Osteocyte (in vitro differentiated cells): ENCODE data around the gene PDE4D. TPM values are rescaled to one million over a fixed set of nuclear protein-coding genes. Genes with fewer than 3 reads are reported as not detected.
A peak's percentile ranks its signal among the peaks of the same experiment; 100 is the strongest.

Experiments used
- DNase-seq: peaks from one replicate; pipeline ENCODE4 v3.0.0; 2021; ENCODE audit warnings: mixed read lengths; ENCODE audit not compliant: unreplicated experiment; ENCODE audit errors: extremely low spot score
- H3K27ac Mint-ChIP-seq: one replicate; pipeline ENCODE4 v1.8.0; 2021; ENCODE audit warnings: mild to moderate bottlenecking, mixed read lengths; ENCODE audit not compliant: unreplicated experiment
- H3K27me3 Mint-ChIP-seq: one replicate; pipeline ENCODE4 v1.8.0; 2021; ENCODE audit warnings: mixed read lengths; ENCODE audit not compliant: unreplicated experiment
- H3K36me3 Mint-ChIP-seq: one replicate; pipeline ENCODE4 v1.8.0; 2021; ENCODE audit warnings: mixed read lengths; ENCODE audit not compliant: unreplicated experiment
- H3K4me1 Mint-ChIP-seq: one replicate; pipeline ENCODE4 v1.8.0; 2021; ENCODE audit warnings: mixed read lengths; ENCODE audit not compliant: unreplicated experiment
- H3K4me3 Mint-ChIP-seq: one replicate; pipeline ENCODE4 v1.8.0; 2021; ENCODE audit warnings: mild to moderate bottlenecking, moderate library complexity, mixed read lengths; ENCODE audit not compliant: unreplicated experiment
- H3K9me3 Mint-ChIP-seq: one replicate; pipeline ENCODE4 v1.8.0; 2021; ENCODE audit warnings: mixed read lengths; ENCODE audit not compliant: unreplicated experiment
- total RNA-seq: library from RNA; stranded (reverse); gene quantifications from 2 replicates; pipeline ENCODE4 v1.2.1, GENCODE V29; 2021
- TF ChIP-seq, protein P1 (sequence below): fragments of 200-600 bp; sonication (generic); IDR thresholded peaks from 2 replicates; pipeline ENCODE4 v1.5.0; 2021; ENCODE audit warnings: antibody characterized with exemption, mild to moderate bottlenecking, moderate library complexity

Gene PDE4D
- total RNA-seq, 1 donor from 2014 or later = 24.2 TPM

DNA sequence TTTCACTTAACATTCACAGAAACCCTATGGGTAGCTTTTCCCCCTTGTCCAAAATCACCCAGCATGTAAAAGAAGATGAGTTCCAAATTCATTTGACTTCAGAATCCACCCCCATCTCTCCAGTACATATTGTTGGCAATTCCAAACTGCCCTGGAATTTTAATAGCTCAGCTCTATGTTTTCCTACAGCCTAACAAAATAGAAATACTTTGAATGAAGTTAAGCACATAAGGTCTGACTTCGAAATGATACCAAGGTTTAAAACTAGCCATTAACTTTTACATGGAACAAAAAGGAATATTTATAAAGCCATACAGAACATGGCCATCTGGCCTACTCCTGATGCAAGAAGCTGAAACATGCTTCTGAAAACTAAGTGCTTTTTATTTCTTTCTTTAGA lies 634.3 kb downstream of the PDE4D start:
- peak overlapping the region; percentile 80 for H3K27ac Mint-ChIP-seq

DNA sequence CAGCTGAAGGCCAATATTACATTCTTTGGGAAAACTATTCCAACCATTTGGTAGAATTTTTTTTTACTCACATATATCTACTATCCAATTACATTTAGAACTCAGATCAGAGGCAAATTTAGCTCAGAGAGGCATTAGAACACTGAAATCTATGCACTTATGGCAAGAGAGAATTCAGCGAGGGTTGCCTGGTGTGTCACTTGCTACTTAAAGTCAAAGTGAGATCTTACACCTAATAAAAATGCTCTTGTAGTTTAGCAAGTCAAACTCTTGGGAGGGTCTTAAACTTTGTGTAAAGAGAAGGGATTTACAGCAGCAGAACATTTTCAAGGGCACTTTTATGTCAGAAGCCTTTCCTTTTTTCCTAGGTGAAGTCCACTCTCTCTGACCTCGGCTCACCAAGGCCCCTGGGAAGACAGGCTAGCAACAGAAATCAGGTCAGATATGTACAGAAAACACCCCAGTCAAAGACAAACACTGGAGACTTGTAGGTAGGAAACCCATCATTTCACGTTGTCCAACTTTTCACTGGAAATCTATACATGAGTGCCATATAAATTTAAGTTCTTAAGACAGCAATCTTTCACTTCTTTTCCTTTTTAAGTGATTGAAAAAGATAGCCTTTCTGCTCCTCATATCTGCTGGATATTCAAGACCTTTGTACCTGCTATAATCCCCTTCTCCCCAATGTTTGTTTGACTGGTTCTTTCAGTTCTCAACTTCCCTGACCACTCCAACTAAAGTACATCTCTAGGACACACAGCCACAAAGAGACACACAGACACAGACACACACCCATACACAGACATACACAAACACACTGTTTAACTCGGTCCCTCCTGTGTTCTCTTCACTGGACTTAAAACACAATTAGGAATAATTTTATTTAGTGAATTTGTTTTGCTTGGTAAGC lies 635.8 kb downstream of the PDE4D start:
- TF ChIP-seq, protein P1, sequence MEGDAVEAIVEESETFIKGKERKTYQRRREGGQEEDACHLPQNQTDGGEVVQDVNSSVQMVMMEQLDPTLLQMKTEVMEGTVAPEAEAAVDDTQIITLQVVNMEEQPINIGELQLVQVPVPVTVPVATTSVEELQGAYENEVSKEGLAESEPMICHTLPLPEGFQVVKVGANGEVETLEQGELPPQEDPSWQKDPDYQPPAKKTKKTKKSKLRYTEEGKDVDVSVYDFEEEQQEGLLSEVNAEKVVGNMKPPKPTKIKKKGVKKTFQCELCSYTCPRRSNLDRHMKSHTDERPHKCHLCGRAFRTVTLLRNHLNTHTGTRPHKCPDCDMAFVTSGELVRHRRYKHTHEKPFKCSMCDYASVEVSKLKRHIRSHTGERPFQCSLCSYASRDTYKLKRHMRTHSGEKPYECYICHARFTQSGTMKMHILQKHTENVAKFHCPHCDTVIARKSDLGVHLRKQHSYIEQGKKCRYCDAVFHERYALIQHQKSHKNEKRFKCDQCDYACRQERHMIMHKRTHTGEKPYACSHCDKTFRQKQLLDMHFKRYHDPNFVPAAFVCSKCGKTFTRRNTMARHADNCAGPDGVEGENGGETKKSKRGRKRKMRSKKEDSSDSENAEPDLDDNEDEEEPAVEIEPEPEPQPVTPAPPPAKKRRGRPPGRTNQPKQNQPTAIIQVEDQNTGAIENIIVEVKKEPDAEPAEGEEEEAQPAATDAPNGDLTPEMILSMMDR = no peak
- H3K27ac Mint-ChIP-seq = no peak overlapping the region
- H3K27me3 Mint-ChIP-seq = no peaks in the 10 kb centered on the region

More for the DNA sequence above, 634.3 kb downstream of the PDE4D start:
- H3K9me3 Mint-ChIP-seq = no peaks in the 10 kb centered on the region
- TF ChIP-seq, protein P1 = no peak
- no peak overlapping the region for H3K4me3 Mint-ChIP-seq
- no peak for DNase-seq
- peaks cover 36% of the 10 kb centered on the region for H3K4me1 Mint-ChIP-seq
- H3K36me3 Mint-ChIP-seq = no peaks in the 10 kb centered on the region
- no peaks in the 10 kb centered on the region for H3K27me3 Mint-ChIP-seq

DNA sequence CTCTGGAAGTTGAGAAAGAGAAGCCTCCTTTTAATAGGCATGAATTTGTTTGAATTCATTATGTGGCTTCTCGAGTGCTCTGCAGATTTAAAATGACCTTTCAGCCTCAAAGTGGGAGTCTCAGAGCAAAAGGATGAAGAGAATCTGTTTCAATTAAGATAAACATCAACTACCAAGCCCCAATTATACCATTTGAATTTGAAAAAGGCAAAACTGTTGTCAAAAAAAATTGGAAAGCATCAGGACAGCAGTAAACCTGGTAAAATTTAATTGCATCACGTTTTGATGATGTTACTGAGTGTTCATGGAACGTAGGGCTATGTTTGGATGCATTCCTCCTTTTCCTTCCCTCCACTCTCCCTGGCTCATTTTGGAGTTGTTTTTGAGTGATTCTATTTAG lies 637.2 kb downstream of the PDE4D start:
- H3K9me3 Mint-ChIP-seq = peaks cover 5% of the 10 kb centered on the region

More for the DNA sequence above, 635.8 kb downstream of the PDE4D start:
- DNase-seq = no peak
- Mint-ChIP-seq H3K4me3 (peak overlapping the region; percentile 23), H3K9me3 (no peaks in the 10 kb centered on the region), H3K4me1 (peaks cover 34% of the 10 kb centered on the region), H3K36me3 (no peaks in the 10 kb centered on the region)

DNA sequence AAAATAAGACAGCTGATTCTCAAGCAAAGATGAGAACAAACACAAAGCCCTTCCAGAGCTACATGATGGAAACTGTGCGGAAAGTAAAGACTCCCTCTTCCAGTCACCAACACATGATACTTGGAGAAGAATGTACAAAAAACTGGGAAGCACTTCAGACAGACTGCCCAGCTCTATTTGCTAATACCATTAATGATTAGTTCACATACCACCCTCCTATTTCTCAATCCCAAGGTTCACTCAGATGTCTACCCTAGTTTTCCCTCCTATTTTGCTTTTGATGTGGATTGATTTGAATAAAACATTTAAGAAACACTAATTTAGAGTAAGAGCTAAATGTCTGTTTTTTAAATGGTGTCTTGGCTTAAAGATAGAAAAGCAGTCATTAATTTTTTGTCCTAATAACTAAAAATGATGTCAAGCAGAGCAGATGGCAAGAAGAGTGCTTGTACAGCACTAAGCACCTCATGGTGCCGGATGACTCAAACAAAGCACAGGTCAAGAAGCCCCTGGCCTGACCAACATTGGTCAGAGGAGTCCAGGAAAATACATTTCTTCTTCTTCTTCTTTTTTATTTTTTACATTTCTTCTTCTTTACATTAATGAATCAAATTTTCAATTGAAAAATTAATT lies 639.4 kb downstream of the PDE4D start:
- Mint-ChIP-seq H3K9me3 (peaks cover 13% of the 10 kb centered on the region), H3K27ac (no peak overlapping the region), H3K4me1 (peaks cover 24% of the 10 kb centered on the region), H3K27me3 (no peaks in the 10 kb centered on the region), H3K4me3 (no peak overlapping the region), H3K36me3 (peaks cover 6% of the 10 kb centered on the region)
- TF ChIP-seq, protein P1 = no peak
- no peak for DNase-seq

More for the DNA sequence above, 637.2 kb downstream of the PDE4D start:
- no peak for DNase-seq
- Mint-ChIP-seq H3K36me3 (peaks cover under 1% of the 10 kb centered on the region), H3K4me3 (no peak overlapping the region), H3K27ac (no peak overlapping the region), H3K4me1 (peaks cover 34% of the 10 kb centered on the region), H3K27me3 (no peaks in the 10 kb centered on the region)
- TF ChIP-seq, protein P1 = no peak

DNA sequence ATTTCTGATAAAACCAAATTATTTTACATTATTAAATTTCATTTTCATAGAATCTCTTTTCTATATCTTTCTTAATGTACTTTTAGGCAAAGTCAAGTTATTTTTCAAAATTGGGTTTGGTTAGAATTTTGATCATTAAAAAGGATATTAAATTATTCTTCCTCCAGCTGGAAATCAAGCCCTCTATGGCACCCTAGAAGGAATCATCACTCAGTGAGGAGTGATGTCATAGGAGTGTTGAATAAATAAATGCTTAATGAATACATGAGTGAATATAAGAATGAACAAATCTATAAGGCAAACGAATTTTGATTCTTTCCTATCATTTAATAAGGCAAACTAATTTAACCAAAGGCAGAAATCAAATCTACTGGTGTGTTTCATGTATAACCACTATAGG lies 639.9 kb downstream of the PDE4D start:
- Mint-ChIP-seq H3K27ac (no peak overlapping the region), H3K36me3 (peaks cover 6% of the 10 kb centered on the region), H3K4me1 (peaks cover 26% of the 10 kb centered on the region), H3K9me3 (peaks cover 13% of the 10 kb centered on the region), H3K4me3 (no peak overlapping the region), H3K27me3 (no peaks in the 10 kb centered on the region)
- DNase-seq = no peak
- TF ChIP-seq, protein P1 = no peak
